ENCODE results near the gene TRAF4. TPM values are rescaled to one million over a fixed set of nuclear protein-coding genes. Genes with fewer than 3 reads are reported as not detected.

TRAF4 gene
- total and polyA plus RNA-seq, 10 of the 15 experiments (the other 5 are each of a cell fraction or from before 2014, with no cell fraction given) = 3.7 to 197 (median 66.4) TPM

- intact Hi-C loops (cut with micrococcal nuclease; ENCODE audit: unreplicated experiment) (no loop called here), in situ Hi-C loops (cut with MboI) (loop anchor here (25.0 kb wide), 1 partner anchor 1286 kb away; the partner anchor contains the start of gene KSR1)
- no peaks in the 10 kb centered on the region for H3K9me3 ChIP-seq (replicated peaks; ENCODE audit: control insufficient read depth, insufficient read depth, low read length)
- peak overlapping the region; percentile 31 for H3K4me2 ChIP-seq (ENCODE audit: control insufficient read depth, insufficient read depth)
- no peaks in the 10 kb centered on the region for H3K27me3 ChIP-seq (replicated peaks in 1 of 2; ENCODE audit: control insufficient read depth in 2 of 2, insufficient read depth in 2 of 2, low read length in 1 of 2)
- no peak overlapping the region for H2AFZ ChIP-seq (ENCODE audit: control insufficient read depth, low read depth, low read length)
- no peak overlapping the region for H3K4me3 ChIP-seq
- ChIA-PET RAD21 (ENCODE audit: unreplicated experiment) (interaction anchor here (1.5 to 17.4 kb wide), 5 partner anchors 9 to 101 kb away, joined by 3 to 375 read pairs (median 7); partner anchors contain the start of genes NEK8 and TLCD1), SMC1A (ENCODE audit: uncharacterized antibody, unreplicated experiment) (interaction anchor here (1.8 to 17.8 kb wide), 3 partner anchors 8 to 19 kb away, joined by 6 to 326 read pairs (median 46); partner anchors contain the start of genes NEK8 and TLCD1), POLR2A (interaction anchor here (0.6 to 15.2 kb wide), 3 partner anchors 7 to 746 kb away, joined by 5 to 485 read pairs (median 11); partner anchors contain the start of genes NEK8, RPL23A and TLCD1), CTCF (interaction anchor here (0.8 to 10.0 kb wide), 5 partner anchors 15 to 206 kb away, joined by 3 to 394 read pairs (median 32); partner anchors contain the start of genes NEK8, RPL23A and TLCD1)
- 92% methylated on average over 18 of the region's 18 CpGs for WGBS (ENCODE audit: insufficient coverage, insufficient replicate concordance, low lambda C conversion rate, missing lambda C conversion rate)
- TF ChIP-seq CTCF (IDR thresholded peaks at IDR 0.05 in 2 of 3, conservative IDR thresholded peaks at IDR 0.05 in 1 of 3; ENCODE audit: control insufficient read depth in 2 of 3, extremely low read depth in 1 of 3, insufficient read depth in 1 of 3, low read depth in 3 of 3, low read length in 3 of 3) = no peak
- no peak for TF ChIP-seq RELA (IDR thresholded peaks at IDR 0.05; ENCODE audit: borderline replicate concordance, partially characterized antibody)
- no peak for TF ChIP-seq CHD2 (IDR thresholded peaks at IDR 0.05; ENCODE audit: borderline replicate concordance, low read depth, low read length)
- 0 out of 2 replicates have a peak, but pooled peaks have one; percentile 34 for TF ChIP-seq MLLT1 (IDR thresholded peaks at IDR 0.05)
- no peak for TF ChIP-seq CBX5 (IDR thresholded peaks at IDR 0.05; ENCODE audit: low read depth)
- TF ChIP-seq POLR2AphosphoS5 (IDR thresholded peaks at IDR 0.05; ENCODE audit: low read length) = peak; percentile 61
- TF ChIP-seq STAT1 (conservative IDR thresholded peaks at IDR 0.05) = no peak
- no peak for TF ChIP-seq HDAC6 (IDR thresholded peaks at IDR 0.05; ENCODE audit: unreplicated experiment)
- TF ChIP-seq SIN3A (IDR thresholded peaks at IDR 0.05; ENCODE audit: low read depth, low read length) = 0 out of 2 replicates have a peak, but pooled peaks have one; percentile 0
- peak; percentile 46; the same call in 1 of the 2 replicates for TF ChIP-seq POLR2A (IDR thresholded peaks at IDR 0.05; ENCODE audit: low read depth, low read length)
- H4K20me1 ChIP-seq (ENCODE audit: control insufficient read depth, insufficient read depth) = peaks cover 19% of the 10 kb centered on the region
- BruUV-seq (replicated peaks) = no TSS peak
- DNase-seq (ENCODE audit: low read depth, low spot score) (no peak), FAIRE-seq (no peak), ATAC-seq (no peak)
- peaks cover 75% of the 10 kb centered on the region for H3K79me2 ChIP-seq (ENCODE audit: control insufficient read depth, insufficient read depth, low read length)
- H3K36me3 ChIP-seq (ENCODE audit: control insufficient read depth in 2 of 2, insufficient read depth in 2 of 2, low read length in 1 of 2) = peaks cover 30 to 32% of the 10 kb centered on the region in 2 experiments
- H3K4me1 ChIP-seq (ENCODE audit: control insufficient read depth, insufficient read depth, low read length) = peaks cover 34% of the 10 kb centered on the region
- H3K27ac ChIP-seq (ENCODE audit: control insufficient read depth, insufficient read depth) = no peak overlapping the region
- H3K9ac ChIP-seq (ENCODE audit: control insufficient read depth, insufficient read depth, low read length) = no peak overlapping the region
Observed at GRCh38 chr17:28747801-28748750, 4.3 kb downstream of the TRAF4 start.
